IMR-90 (cell line): ENCODE results near the gene COL24A1. TPM values are rescaled to one million over a fixed set of nuclear protein-coding genes. Genes with fewer than 3 reads are reported as not detected.

ENCODE experiments used
- ATAC-seq: fragments of 200-7000 bp; cut with Tn5 transposase; 2 replicates; pipeline ENCODE4 v1.9.1; 2020; ENCODE audit warnings: low read depth, mild to moderate bottlenecking, moderate library complexity
- BruUV-seq: library from RNA; stranded (reverse); fragments of 400-500 nt; replicated peaks from 2 replicates; lab custom pipeline; 2021; lab: Mats Ljungman, UMichigan
- CTCF ChIA-PET: fragments of 300-600 bp; formaldehyde crosslinking; extraction: SDS; loops from one replicate; lab custom pipeline; 2021; ENCODE audit warnings: antibody characterized with exemption; lab: Yijun Ruan, JAX
- POLR2A ChIA-PET: fragments of 300-600 bp; sonication (Branson Sonifier 250); formaldehyde crosslinking; loops from one replicate; lab custom pipeline; 2022; ENCODE audit warnings: antibody characterized with exemption; ENCODE audit not compliant: unreplicated experiment; lab: Charles Lee
- DNase-seq: peaks from one replicate; pipeline ENCODE4 v3.0.0; 2013
- H2AFZ ChIP-seq: replicated peaks from 2 replicates; pipeline ENCODE3; 2013; ENCODE audit warnings: low read length, mild to moderate bottlenecking; ENCODE audit not compliant: poor library complexity
- H2AK5ac ChIP-seq: 2 replicates; pipeline ENCODE4 v1.6.1; 2013; ENCODE audit warnings: low read depth, low read length, inconsistent platforms
- H2AK9ac ChIP-seq: replicated peaks from 2 replicates; pipeline ENCODE3; 2013; ENCODE audit warnings: mild to moderate bottlenecking, low read depth, low read length, moderate library complexity; ENCODE audit not compliant: poor library complexity
- H2BK120ac ChIP-seq: 2 replicates; pipeline ENCODE4 v1.6.1; 2013; ENCODE audit warnings: low read depth, low read length, inconsistent platforms
- H2BK15ac ChIP-seq: 3 replicates; pipeline ENCODE4 v1.6.1; 2013; ENCODE audit warnings: low read depth, low read length, inconsistent platforms
- H2BK20ac ChIP-seq: 2 replicates; pipeline ENCODE4 v1.6.1; 2013; ENCODE audit warnings: low read depth, mild to moderate bottlenecking, inconsistent platforms, low read length, moderate library complexity
- H2BK5ac ChIP-seq: 2 replicates; pipeline ENCODE4 v1.6.1; 2013; ENCODE audit warnings: mild to moderate bottlenecking, low read depth, low read length, inconsistent platforms; ENCODE audit not compliant: poor library complexity, severe bottlenecking
- H3K14ac ChIP-seq: replicated peaks from 2 replicates; pipeline ENCODE4 v1.6.1; 2013; ENCODE audit warnings: low read depth, low read length, inconsistent platforms
- H3K18ac ChIP-seq: 2 replicates; pipeline ENCODE4 v1.6.1; 2013; ENCODE audit warnings: low read depth, low read length, control low read depth
- H3K23ac ChIP-seq: 2 replicates; pipeline ENCODE4 v1.6.1; 2013; ENCODE audit warnings: low read depth, low read length, inconsistent platforms
- H3K27ac ChIP-seq: 2 replicates; pipeline ENCODE4 v1.5.1; 2013; ENCODE audit warnings: mild to moderate bottlenecking, control low read depth, low read length; ENCODE audit not compliant: insufficient read depth
- H3K27me3 ChIP-seq: 2 replicates; pipeline ENCODE4 v1.6.1; 2013; ENCODE audit warnings: low read length; ENCODE audit not compliant: control insufficient read depth, insufficient read depth
- H3K36me3 ChIP-seq: 2 replicates; pipeline ENCODE4 v1.6.1; 2013; ENCODE audit warnings: low read length, mixed read lengths; ENCODE audit not compliant: control insufficient read depth, insufficient read depth
- H3K4ac ChIP-seq: 2 replicates; pipeline ENCODE4 v1.6.1; 2013; ENCODE audit warnings: low read depth, low read length, inconsistent platforms
- H3K4me1 ChIP-seq: 2 replicates; pipeline ENCODE4 v1.6.1; 2013; ENCODE audit warnings: low read length, mixed read lengths; ENCODE audit not compliant: control insufficient read depth, insufficient read depth
- H3K4me2 ChIP-seq: 2 replicates; pipeline ENCODE4 v1.6.1; 2013; ENCODE audit warnings: low read depth, mild to moderate bottlenecking, control low read depth, low read length, moderate library complexity
- H3K4me3 ChIP-seq: 2 replicates; pipeline ENCODE4 v1.5.1; 2013; ENCODE audit warnings: low read depth, mild to moderate bottlenecking, control low read depth, low read length, moderate library complexity; ENCODE audit not compliant: insufficient read depth
- H3K56ac ChIP-seq: 2 replicates; pipeline ENCODE4 v1.6.1; 2013; ENCODE audit warnings: low read length, inconsistent platforms; ENCODE audit not compliant: insufficient read depth; ENCODE audit errors: extremely low read depth
- H3K79me1 ChIP-seq, 2 experiments: 2 replicates each; pipeline ENCODE4 v1.6.1; 2013; ENCODE audit warnings: low read length in 2 of 2, inconsistent platforms in 1 of 2, low read depth in 1 of 2
- H3K9ac ChIP-seq: 2 replicates; pipeline ENCODE4 v1.6.1; 2013; ENCODE audit warnings: low read depth, low read length, control low read depth
- H3K9me1 ChIP-seq: 2 replicates; pipeline ENCODE4 v1.6.1; 2013; ENCODE audit warnings: low read length, inconsistent platforms; ENCODE audit not compliant: insufficient read depth
- H3K9me3 ChIP-seq: 2 replicates; pipeline ENCODE4 v1.6.1; 2013; ENCODE audit warnings: low read length; ENCODE audit not compliant: control insufficient read depth, insufficient read depth
- H4K20me1 ChIP-seq: 2 replicates; pipeline ENCODE4 v1.6.1; 2013; ENCODE audit warnings: low read length, inconsistent platforms; ENCODE audit not compliant: insufficient read depth
- H4K5ac ChIP-seq: 2 replicates; pipeline ENCODE4 v1.6.1; 2013; ENCODE audit warnings: mild to moderate bottlenecking, low read depth, low read length, control low read depth
- H4K8ac ChIP-seq, 2 experiments: 2 replicates each; pipeline ENCODE4 v1.6.1; 2013; ENCODE audit warnings: low read depth in 2 of 2, low read length in 2 of 2, control low read depth in 1 of 2, inconsistent platforms in 1 of 2
- H4K91ac ChIP-seq: 2 replicates; pipeline ENCODE4 v1.6.1; 2013; ENCODE audit warnings: low read depth, low read length, inconsistent platforms; ENCODE audit not compliant: insufficient read depth
- BHLHE40 ChIP-seq: fragments of 150-350 bp; IDR thresholded peaks from 2 replicates; pipeline ENCODE4 v1.6.1; 2016; ENCODE audit warnings: mild to moderate bottlenecking, low read depth, low read length
- CEBPB ChIP-seq: IDR thresholded peaks from 2 replicates; pipeline ENCODE4 v1.6.1; 2012; ENCODE audit warnings: low read depth, low read length, improper control_type of control experiment
- CHD1 ChIP-seq: IDR thresholded peaks from 2 replicates; pipeline ENCODE4 v1.6.1; 2012; ENCODE audit warnings: low read depth, low read length, improper control_type of control experiment
- CTCF ChIP-seq: conservative IDR thresholded peaks from 2 replicates; pipeline ENCODE4 v1.5.1; 2012; ENCODE audit warnings: mild to moderate bottlenecking, low read depth, low read length, improper control_type of control experiment
- ELK1 ChIP-seq: fragments of 150-350 bp; IDR thresholded peaks from 2 replicates; pipeline ENCODE4 v1.6.1; 2016; ENCODE audit warnings: low read depth, mild to moderate bottlenecking, low read length, moderate library complexity, borderline replicate concordance
- FOS ChIP-seq: fragments of 150-350 bp; IDR thresholded peaks from 2 replicates; pipeline ENCODE4 v1.6.1; 2016; ENCODE audit warnings: low read depth, low read length
- MAFK ChIP-seq: IDR thresholded peaks from 2 replicates; pipeline ENCODE4 v1.6.1; 2012; ENCODE audit warnings: low read depth, low read length, improper control_type of control experiment
- MAZ ChIP-seq: IDR thresholded peaks from 2 replicates; pipeline ENCODE4 v1.6.1; 2012; ENCODE audit warnings: low read depth, mild to moderate bottlenecking, low read length, improper control_type of control experiment, moderate library complexity, borderline replicate concordance
- MXI1 ChIP-seq: IDR thresholded peaks from 2 replicates; pipeline ENCODE4 v1.6.1; 2012; ENCODE audit warnings: low read depth, mild to moderate bottlenecking, low read length, moderate library complexity, borderline replicate concordance
- NFE2L2 ChIP-seq: fragments of 150-350 bp; IDR thresholded peaks from 2 replicates; pipeline ENCODE4 v1.6.1; 2016; ENCODE audit warnings: low read depth, mild to moderate bottlenecking, low read length
- POLR2A ChIP-seq: IDR thresholded peaks from 2 replicates; pipeline ENCODE4 v1.6.1; 2012; ENCODE audit warnings: mild to moderate bottlenecking, low read depth, low read length
- RAD21 ChIP-seq: IDR thresholded peaks from 2 replicates; pipeline ENCODE4 v1.6.1; 2012; ENCODE audit warnings: low read length, improper control_type of control experiment
- RCOR1 ChIP-seq: IDR thresholded peaks from 2 replicates; pipeline ENCODE4 v1.6.1; 2012; ENCODE audit warnings: mild to moderate bottlenecking, low read length, improper control_type of control experiment; ENCODE audit not compliant: insufficient replicate concordance
- RFX5 ChIP-seq: IDR thresholded peaks from 2 replicates; pipeline ENCODE4 v1.8.0; 2012; ENCODE audit warnings: low read depth, mild to moderate bottlenecking, low read length, moderate library complexity
- SMC3 ChIP-seq: fragments of 150-350 bp; IDR thresholded peaks from 2 replicates; pipeline ENCODE4 v1.6.1; 2016; ENCODE audit warnings: low read depth, mild to moderate bottlenecking, antibody characterized with exemption, low read length, moderate library complexity
- USF2 ChIP-seq: fragments of 150-350 bp; IDR thresholded peaks from 2 replicates; pipeline ENCODE4 v1.6.1; 2017; ENCODE audit warnings: mild to moderate bottlenecking, antibody characterized with exemption, low read length, low read depth
- WGBS, 2 experiments: methylation state at CpG; one replicate each; pipeline versions ENCODE4 v1.1.5 to v1.1.7; 2013; ENCODE audit warnings: missing lambda C conversion rate in 2 of 2; ENCODE audit not compliant: insufficient read length in 1 of 2; ENCODE audit errors: extremely low coverage in 2 of 2; 5-methylcytosine and 5-hydroxymethylcytosine counted together
- dilution Hi-C: fragments of 300-500 bp; cut with HindIII; formaldehyde crosslinking; loops from one replicate; pipeline ENCODE4 v1.14.3; 2018; ENCODE audit warnings: low sequenced_read_pairs; ENCODE audit not compliant: unreplicated experiment
- in situ Hi-C: fragments of 300-500 bp; cut with MboI; formaldehyde crosslinking; loops from 3 replicates; pipeline ENCODE4 v1.14.3; 2019; ENCODE audit warnings: low sequenced_read_pairs, inconsistent platforms, mixed read lengths
- intact Hi-C: fragments of 100-400 bp; cut with micrococcal nuclease; formaldehyde crosslinking; loops from 2 replicates; pipeline ENCODE4 v1.10.0; 2022
- polyA plus RNA-seq, 3 experiments: library from polyadenylated mRNA; depleted of rRNA; stranded (reverse); fragments of >200 nt; gene quantifications; 2 replicates each; pipeline ENCODE4 v1.2.3, GENCODE V29; 2012; ENCODE audit warnings: low replicate concordance in 1 of 3
- total RNA-seq: library from RNA; depleted of rRNA; stranded (reverse); fragments of >200 nt; gene quantifications from 2 replicates; pipeline ENCODE4 v1.2.3, GENCODE V29; 2012

COL24A1 gene
- total and polyA plus RNA-seq, 2 of the 4 experiments (the other 2 are of a cell fraction): 1.4 to 2.2 TPM

- H3K79me1 ChIP-seq: peaks cover 0 to 4% of the 10 kb centered on the region in 2 experiments; a peak in 1 of 4 replicates
- no peak overlapping the region for H2BK120ac ChIP-seq
- no peak overlapping the region for H2AK9ac ChIP-seq
- no peak overlapping the region for H4K91ac ChIP-seq
- H3K56ac ChIP-seq: no peak overlapping the region
- no peak overlapping the region for H2AFZ ChIP-seq
- TF ChIP-seq CTCF: no peak
- no peak for TF ChIP-seq BHLHE40
- TF ChIP-seq CHD1: no peak
- no peak for TF ChIP-seq SMC3
- no peak for TF ChIP-seq MAZ
- TF ChIP-seq USF2: no peak
- no peak for TF ChIP-seq POLR2A
- TF ChIP-seq ELK1: no peak
- no peak for TF ChIP-seq RCOR1
- TF ChIP-seq NFE2L2: no peak
- no peak for TF ChIP-seq MAFK
- no peak for TF ChIP-seq MXI1
- TF ChIP-seq RAD21: no peak
- TF ChIP-seq FOS: no peak
- no peak for TF ChIP-seq CEBPB
- TF ChIP-seq RFX5: no peak
- H4K20me1 ChIP-seq: no peaks in the 10 kb centered on the region
- in situ Hi-C loops (loop anchor here (10.0 kb wide), 1 partner anchor 61 kb away; no protein-coding TSS in a partner anchor), intact Hi-C loops (no loop called here), dilution Hi-C loops (no loop called here)
- H3K4ac ChIP-seq: no peak overlapping the region
- H4K8ac ChIP-seq: no peak overlapping the region
- no peak overlapping the region for H3K4me2 ChIP-seq
- DNase-seq (no peak), ATAC-seq (no peak)
- no peak overlapping the region for H3K14ac ChIP-seq
- no peaks in the 10 kb centered on the region for H3K9me3 ChIP-seq
- no peak overlapping the region for H3K9ac ChIP-seq
- WGBS, 2 experiments: no CpG with 5 or more reads among the region's 6 CpGs
- ChIA-PET POLR2A (no interaction called here), CTCF (interaction anchor here (0.6 kb wide), 1 partner anchor 456 kb away, joined by 4 read pairs; no protein-coding TSS in a partner anchor)
- H3K27ac ChIP-seq: no peak overlapping the region
- H4K5ac ChIP-seq: no peak overlapping the region
- no TSS peak for BruUV-seq
- peaks cover 22% of the 10 kb centered on the region for H3K4me1 ChIP-seq
- H3K27me3 ChIP-seq: no peaks in the 10 kb centered on the region
- H2BK5ac ChIP-seq: no peak overlapping the region
- H3K4me3 ChIP-seq: no peak overlapping the region
- no peak overlapping the region for H2AK5ac ChIP-seq
- peaks cover 9% of the 10 kb centered on the region; the same call in 1 of the 2 replicates for H3K9me1 ChIP-seq
- no peaks in the 10 kb centered on the region for H3K36me3 ChIP-seq
- no peak overlapping the region for H2BK15ac ChIP-seq
- no peak overlapping the region for H2BK20ac ChIP-seq
- no peak overlapping the region for H3K23ac ChIP-seq
- no peak overlapping the region for H3K18ac ChIP-seq
These were observed 2.7 kb downstream of the COL24A1 start for GRCh38 chr1:86153836-86154235.
